ENCODE measurements around the gene ADGRD2. TPM values are rescaled to one million over a fixed set of nuclear protein-coding genes. Genes with fewer than 3 reads are reported as not detected.

The ADGRD2 gene
- total and polyA plus RNA-seq, 10 donors, result 0.15 to 0.50 (median 0.25) TPM; not detected in 5

GRCh38 chr9:124448019-124448418, 2.2 kb upstream of the ADGRD2 start:
- DNase-seq, result peak; percentile 77
- peaks cover 0 to 64% (median 31%) of the 10 kb centered on the region in 7 donors for H3K27me3 ChIP-seq (replicated peaks in 1 of 7)

GRCh38 chr9:124449381-124450151, 685 bp upstream of the ADGRD2 start:
- H3K4me1 ChIP-seq, result peaks cover 0 to 37% (median 19%) of the 10 kb centered on the region in 6 donors
- H3K9me3 ChIP-seq, result no peaks in the 10 kb centered on the region
- WGBS, 5 donors, result 88 to 93% (median 92%) methylated on average over 13 of the region's 13 CpGs
- peak; percentile 51 for DNase-seq
- H3K4me3 ChIP-seq, result no peak overlapping the region
- no peak overlapping the region for H3K27ac ChIP-seq
- no peak for TF ChIP-seq POLR2AphosphoS5 (IDR thresholded peaks at IDR 0.05)
- TF ChIP-seq CTCF (IDR thresholded peaks at IDR 0.05 in 8 of 11, conservative IDR thresholded peaks at IDR 0.05 in 3 of 11), result no peak
- no peak for TF ChIP-seq POLR2A (IDR thresholded peaks at IDR 0.05)
- H3K27me3 ChIP-seq (replicated peaks in 1 of 7), result peaks cover 0 to 80% (median 44%) of the 10 kb centered on the region in 7 donors
- no peaks in the 10 kb centered on the region for H3K36me3 ChIP-seq
- intact Hi-C loops (cut with DNase I; ENCODE audit: low total_unique reads), result no loop called here

More at GRCh38 chr9:124448019-124448418, 2.2 kb upstream of the ADGRD2 start:
- WGBS, 5 donors, result 63 to 79% (median 78%) methylated on average over 6 to 7 of the region's 7 CpGs
- Histone ChIP-seq H3K4me1 (peaks cover 0 to 28% (median 15%) of the 10 kb centered on the region in 6 donors), H3K27ac (peak overlapping the region in 2 of 8 donors; percentile 8 to 30), H3K9me3 (no peaks in the 10 kb centered on the region), H3K4me3 (no peak overlapping the region), H3K36me3 (no peaks in the 10 kb centered on the region)
- TF ChIP-seq POLR2A (IDR thresholded peaks at IDR 0.05) (no peak), POLR2AphosphoS5 (IDR thresholded peaks at IDR 0.05) (peak; percentile 59 to 72 (median 67)), CTCF (IDR thresholded peaks at IDR 0.05 in 8 of 11, conservative IDR thresholded peaks at IDR 0.05 in 3 of 11) (no peak)
- intact Hi-C loops (cut with DNase I; ENCODE audit: low total_unique reads), result no loop called here

- Histone ChIP-seq H3K4me3 (no peak overlapping the region), H3K27ac (no peak overlapping the region), H3K9me3 (no peaks in the 10 kb centered on the region), H3K27me3 (replicated peaks in 1 of 7) (peaks cover 0 to 86% (median 44%) of the 10 kb centered on the region in 7 donors), H3K4me1 (peaks cover 0 to 37% (median 19%) of the 10 kb centered on the region in 6 donors), H3K36me3 (no peaks in the 10 kb centered on the region)
- peak; percentile 33 for DNase-seq
- intact Hi-C loops (cut with DNase I; ENCODE audit: low total_unique reads), result no loop called here
- TF ChIP-seq POLR2AphosphoS5 (IDR thresholded peaks at IDR 0.05) (no peak), CTCF (IDR thresholded peaks at IDR 0.05 in 8 of 11, conservative IDR thresholded peaks at IDR 0.05 in 3 of 11) (no peak)
- 39 to 50% (median 43%) methylated on average over 18 to 19 of the region's 19 CpGs for WGBS, 5 donors
Measured at GRCh38 chr9:124450931-124451661, 845 bp downstream of the ADGRD2 start.

- Histone ChIP-seq H3K27ac (no peak overlapping the region), H3K9me3 (no peaks in the 10 kb centered on the region), H3K27me3 (replicated peaks in 1 of 7) (peaks cover 0 to 74% (median 44%) of the 10 kb centered on the region in 7 donors), H3K36me3 (no peaks in the 10 kb centered on the region), H3K4me3 (no peak overlapping the region), H3K4me1 (peaks cover 0 to 37% (median 19%) of the 10 kb centered on the region in 6 donors)
- DNase-seq, result peak; percentile 32
- intact Hi-C loops (cut with DNase I; ENCODE audit: low total_unique reads), result no loop called here
- 84 to 87% (median 86%) methylated on average over 17 to 19 of the region's 19 CpGs for WGBS, 5 donors
- TF ChIP-seq POLR2A (IDR thresholded peaks at IDR 0.05), result no peak
- no peak for TF ChIP-seq POLR2AphosphoS5 (IDR thresholded peaks at IDR 0.05)
- no peak for TF ChIP-seq CTCF (IDR thresholded peaks at IDR 0.05 in 8 of 11, conservative IDR thresholded peaks at IDR 0.05 in 3 of 11)
Measured at GRCh38 chr9:124452326-124452725, 2.1 kb downstream of the ADGRD2 start.
